Measurements from ENCODE around the gene ZNF561. TPM values are rescaled to one million over a fixed set of nuclear protein-coding genes. Genes with fewer than 3 reads are reported as not detected.

ZNF561 gene
- total RNA-seq, 1 experiment from 2014 or later, result 27.4 TPM

GRCh38 chr19:9580728-9581127 is 40.3 kb downstream of the ZNF561 start:
- Mint-ChIP-seq H3K4me3 (ENCODE audit: unreplicated experiment) (no peak overlapping the region), H3K27me3 (ENCODE audit: insufficient read depth, unreplicated experiment) (no peaks in the 10 kb centered on the region), H3K9me3 (ENCODE audit: unreplicated experiment) (peaks cover 26% of the 10 kb centered on the region), H3K4me1 (ENCODE audit: low read depth, unreplicated experiment) (no peaks in the 10 kb centered on the region), H3K27ac (ENCODE audit: unreplicated experiment) (no peak overlapping the region), H3K36me3 (ENCODE audit: insufficient read depth, unreplicated experiment) (peaks cover 85% of the 10 kb centered on the region)
- intact Hi-C loops (cut with micrococcal nuclease; ENCODE audit: unreplicated experiment), result no loop called here
- Histone ChIP-seq H3K4me1 (no peaks in the 10 kb centered on the region), H3K36me3 (ENCODE audit: control insufficient read depth, insufficient read depth, low read length) (peaks cover 2% of the 10 kb centered on the region), H3K9me3 (peaks cover 25% of the 10 kb centered on the region), H3K4me3 (ENCODE audit: low read depth, low read length) (no peak overlapping the region), H3K27me3 (replicated peaks; ENCODE audit: control insufficient read depth, insufficient read depth, low read length) (no peaks in the 10 kb centered on the region)
- DNase-seq, result no peak
- POLR2A ChIA-PET, result no interaction called here
- no TSS peak for BruUV-seq (replicated peaks)
- no peak for TF ChIP-seq CTCF (IDR thresholded peaks at IDR 0.05; ENCODE audit: insufficient read depth in 1 of 2, low read depth in 1 of 2, low read length in 1 of 2, severe bottlenecking in 1 of 2, unreplicated experiment in 1 of 2)
- CTCF ChIA-PET, result no interaction called here

DNA sequence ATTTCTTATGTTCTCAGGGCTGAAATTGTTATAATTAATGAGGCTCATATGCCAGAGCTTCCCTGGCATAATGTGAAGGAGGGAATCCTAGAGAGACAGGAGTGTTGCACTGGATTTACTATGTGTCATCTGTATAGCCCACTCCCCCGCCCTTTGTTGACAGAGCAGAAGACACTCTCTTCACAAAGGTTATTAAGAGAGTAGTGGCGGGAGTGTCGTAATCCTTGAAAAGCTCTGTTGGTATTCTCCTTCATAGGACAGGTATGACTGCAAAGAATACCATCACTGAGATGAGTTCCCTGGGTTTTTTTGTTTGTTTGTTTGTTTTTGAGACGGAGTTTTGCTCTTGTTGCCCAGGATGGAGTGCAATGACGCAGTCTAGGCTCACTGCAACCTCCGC is 50.8 kb downstream of the ZNF561 start:
- peaks cover 27% of the 10 kb centered on the region for H3K9me3 Mint-ChIP-seq (ENCODE audit: unreplicated experiment)
- Histone ChIP-seq H3K27me3 (replicated peaks; ENCODE audit: control insufficient read depth, insufficient read depth, low read length) (no peaks in the 10 kb centered on the region), H3K4me1 (no peaks in the 10 kb centered on the region), H3K4me3 (ENCODE audit: low read depth, low read length) (no peak overlapping the region), H3K9me3 (peaks cover 59% of the 10 kb centered on the region), H3K36me3 (ENCODE audit: control insufficient read depth, insufficient read depth, low read length) (peaks cover 7% of the 10 kb centered on the region)
- CTCF ChIA-PET, result no interaction called here
- POLR2A ChIA-PET, result no interaction called here
- no peak overlapping the region for H3K4me3 Mint-ChIP-seq (ENCODE audit: unreplicated experiment)
- no peak for TF ChIP-seq CTCF (IDR thresholded peaks at IDR 0.05; ENCODE audit: insufficient read depth in 1 of 2, low read depth in 1 of 2, low read length in 1 of 2, severe bottlenecking in 1 of 2, unreplicated experiment in 1 of 2)
- no peaks in the 10 kb centered on the region for H3K27me3 Mint-ChIP-seq (ENCODE audit: insufficient read depth, unreplicated experiment)
- peaks cover 86% of the 10 kb centered on the region for H3K36me3 Mint-ChIP-seq (ENCODE audit: insufficient read depth, unreplicated experiment)
- DNase-seq, result no peak
- no peak overlapping the region for H3K27ac Mint-ChIP-seq (ENCODE audit: unreplicated experiment)
- intact Hi-C loops (cut with micrococcal nuclease; ENCODE audit: unreplicated experiment), result no loop called here
- BruUV-seq (replicated peaks), result no TSS peak
- H3K4me1 Mint-ChIP-seq (ENCODE audit: low read depth, unreplicated experiment), result no peaks in the 10 kb centered on the region

DNA sequence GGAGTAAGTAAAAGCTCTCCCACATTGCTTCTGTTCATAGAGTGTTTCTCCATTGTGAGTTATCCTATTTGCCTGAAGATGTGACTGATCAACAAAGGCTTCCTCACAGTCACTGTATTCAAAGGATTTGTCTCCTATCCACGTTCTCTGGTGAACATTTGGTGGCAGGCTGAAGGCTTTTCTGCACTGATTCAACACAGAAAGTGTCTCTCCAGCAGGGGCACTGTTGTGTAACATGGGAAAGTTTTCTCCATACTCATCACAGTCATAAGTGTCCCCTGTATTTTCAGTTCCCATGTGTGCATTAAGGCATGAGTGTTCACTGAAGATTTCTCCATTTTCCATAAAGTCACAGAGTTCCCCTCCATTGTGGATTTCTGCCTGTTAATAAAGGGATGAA is 54.3 kb downstream of the ZNF561 start:
- Mint-ChIP-seq H3K27ac (ENCODE audit: unreplicated experiment) (no peak overlapping the region), H3K9me3 (ENCODE audit: unreplicated experiment) (peaks cover 13% of the 10 kb centered on the region), H3K36me3 (ENCODE audit: insufficient read depth, unreplicated experiment) (peaks cover 92% of the 10 kb centered on the region), H3K4me1 (ENCODE audit: low read depth, unreplicated experiment) (no peaks in the 10 kb centered on the region), H3K27me3 (ENCODE audit: insufficient read depth, unreplicated experiment) (no peaks in the 10 kb centered on the region), H3K4me3 (ENCODE audit: unreplicated experiment) (no peak overlapping the region)
- DNase-seq, result no peak
- BruUV-seq (replicated peaks), result no TSS peak
- H3K4me3 ChIP-seq (ENCODE audit: low read depth, low read length), result no peak overlapping the region
- no peaks in the 10 kb centered on the region for H3K4me1 ChIP-seq
- peaks cover 72% of the 10 kb centered on the region for H3K9me3 ChIP-seq
- TF ChIP-seq CTCF (IDR thresholded peaks at IDR 0.05; ENCODE audit: insufficient read depth in 1 of 2, low read depth in 1 of 2, low read length in 1 of 2, severe bottlenecking in 1 of 2, unreplicated experiment in 1 of 2), result no peak
- ChIA-PET CTCF (no interaction called here), POLR2A (no interaction called here)
- no peaks in the 10 kb centered on the region for H3K27me3 ChIP-seq (replicated peaks; ENCODE audit: control insufficient read depth, insufficient read depth, low read length)
- intact Hi-C loops (cut with micrococcal nuclease; ENCODE audit: unreplicated experiment), result no loop called here
- peaks cover 14% of the 10 kb centered on the region for H3K36me3 ChIP-seq (ENCODE audit: control insufficient read depth, insufficient read depth, low read length)

Measured in Caco-2 (cell line).